Smooth muscle cell (in vitro differentiated cells): Measurements from ENCODE around the gene PLAAT3. TPM values are rescaled to one million over a fixed set of nuclear protein-coding genes. Genes with fewer than 3 reads are reported as not detected.

ENCODE experiments used
- DNase-seq: peaks from one replicate; lab custom pipeline; 2025; ENCODE audit not compliant: unreplicated experiment; lab: John Stamatoyannopoulos, UW
- H2AFZ ChIP-seq: fragments of 200-600 bp; sonication (generic); 2 replicates; pipeline ENCODE4 v1.6.0; 2016; ENCODE audit warnings: antibody characterized with exemption, low read depth, mild to moderate bottlenecking
- H3F3A ChIP-seq: fragments of 200-600 bp; sonication (generic); 2 replicates; pipeline ENCODE4 v1.6.0; 2017; ENCODE audit warnings: antibody characterized with exemption, low read depth
- H3K27ac ChIP-seq: fragments of 200-600 bp; sonication (generic); 2 replicates; pipeline ENCODE4 v1.5.1; 2016; ENCODE audit warnings: low read depth, mild to moderate bottlenecking
- H3K27me3 ChIP-seq: fragments of 200-600 bp; sonication (generic); 2 replicates; pipeline ENCODE4 v1.6.1; 2016; ENCODE audit warnings: low read depth, mild to moderate bottlenecking
- H3K36me3 ChIP-seq: fragments of 200-600 bp; sonication (generic); 2 replicates; pipeline ENCODE4 v1.5.1; 2016; ENCODE audit warnings: low read depth
- H3K4me1 ChIP-seq: fragments of 200-600 bp; sonication (generic); 2 replicates; pipeline ENCODE4 v1.5.1; 2016; ENCODE audit warnings: low read depth
- H3K4me2 ChIP-seq: fragments of 200-600 bp; sonication (generic); 2 replicates; pipeline ENCODE4 v1.6.0; 2016; ENCODE audit warnings: mild to moderate bottlenecking
- H3K4me3 ChIP-seq: fragments of 200-600 bp; sonication (generic); 2 replicates; pipeline ENCODE4 v1.5.1; 2016; ENCODE audit warnings: mild to moderate bottlenecking
- H3K79me2 ChIP-seq: fragments of 200-600 bp; sonication (generic); 2 replicates; pipeline ENCODE4 v1.6.0; 2016; ENCODE audit warnings: low read depth, mild to moderate bottlenecking
- H3K9ac ChIP-seq: fragments of 200-600 bp; sonication (generic); 2 replicates; pipeline ENCODE4 v1.6.0; 2016; ENCODE audit warnings: low read depth
- H3K9me3 ChIP-seq: fragments of 200-600 bp; sonication (generic); replicated peaks from 2 replicates; pipeline ENCODE4 v1.5.1; 2016; ENCODE audit warnings: low read depth
- H4K20me1 ChIP-seq: fragments of 200-600 bp; sonication (generic); 2 replicates; pipeline ENCODE4 v1.6.0; 2016; ENCODE audit warnings: low read depth
- CTCF ChIP-seq: fragments of 200-600 bp; sonication (generic); IDR thresholded peaks from 2 replicates; pipeline ENCODE4 v1.5.1; 2017; ENCODE audit warnings: borderline replicate concordance, mild to moderate bottlenecking, antibody characterized with exemption; ENCODE audit not compliant: insufficient read depth, poor library complexity, severe bottlenecking
- WGBS: methylation state at CpG from one replicate; pipeline ENCODE4 v1.1.7; 2016; ENCODE audit warnings: low lambda C conversion rate; 5-methylcytosine and 5-hydroxymethylcytosine counted together
- polyA plus RNA-seq: library from polyadenylated mRNA; unstranded; fragments of >200 nt; fragmentation: Nextera tagmentation; extraction: Ambion mirVana; gene quantifications from 2 replicates; pipeline ENCODE4 v1.2.1, GENCODE V29; 2016
- total RNA-seq: library from RNA; depleted of rRNA; stranded (reverse); fragments of >200 nt; gene quantifications from 2 replicates; pipeline ENCODE4 v1.2.3, GENCODE V29; 2014

The PLAAT3 gene
- total and polyA plus RNA-seq, 2 experiments from 2014 or later = 0.90 to 5.2 TPM

- H4K20me1 ChIP-seq = no peaks in the 10 kb centered on the region
- H2AFZ ChIP-seq = peak overlapping the region; percentile 87
- peak overlapping the region; percentile 77 for H3K4me2 ChIP-seq
- WGBS = 69% methylated on average over 15 of the region's 15 CpGs
- H3K4me1 ChIP-seq = no peaks in the 10 kb centered on the region
- peak overlapping the region; percentile 41 for H3K4me3 ChIP-seq
- no peaks in the 10 kb centered on the region for H3K9me3 ChIP-seq
- H3K9ac ChIP-seq = no peak overlapping the region
- no peaks in the 10 kb centered on the region for H3K79me2 ChIP-seq
- H3K27ac ChIP-seq = no peak overlapping the region
- no peaks in the 10 kb centered on the region for H3F3A ChIP-seq
- no peaks in the 10 kb centered on the region for H3K27me3 ChIP-seq
- H3K36me3 ChIP-seq = no peaks in the 10 kb centered on the region
- no peak for TF ChIP-seq CTCF
- no peak for DNase-seq
Observed at GRCh38 chr11:63573881-63574855, 40.1 kb downstream of the PLAAT3 start.

GRCh38 chr11:63572026-63572688 is 42.1 kb downstream of the PLAAT3 start:
- no peaks in the 10 kb centered on the region for H3F3A ChIP-seq
- no peaks in the 10 kb centered on the region for H3K36me3 ChIP-seq
- WGBS = 95% methylated on average over 3 of the region's 3 CpGs
- no peaks in the 10 kb centered on the region for H3K27me3 ChIP-seq
- H3K4me1 ChIP-seq = peaks cover 4% of the 10 kb centered on the region
- H3K9me3 ChIP-seq = no peaks in the 10 kb centered on the region
- H3K27ac ChIP-seq = no peak overlapping the region
- H3K79me2 ChIP-seq = no peaks in the 10 kb centered on the region
- no peak overlapping the region for H2AFZ ChIP-seq
- H3K4me2 ChIP-seq = no peak overlapping the region
- no peaks in the 10 kb centered on the region for H4K20me1 ChIP-seq
- DNase-seq = no peak
- no peak overlapping the region for H3K4me3 ChIP-seq
- no peak overlapping the region for H3K9ac ChIP-seq
- no peak for TF ChIP-seq CTCF

GRCh38 chr11:63569570-63569969 is 44.7 kb downstream of the PLAAT3 start:
- 92% methylated on average over 3 of the region's 3 CpGs for WGBS
- H3K79me2 ChIP-seq = no peaks in the 10 kb centered on the region
- no peak overlapping the region for H3K27ac ChIP-seq
- no peaks in the 10 kb centered on the region for H4K20me1 ChIP-seq
- H3K4me1 ChIP-seq = peaks cover 4% of the 10 kb centered on the region
- no peaks in the 10 kb centered on the region for H3K27me3 ChIP-seq
- no peak overlapping the region for H2AFZ ChIP-seq
- no peaks in the 10 kb centered on the region for H3K9me3 ChIP-seq
- no peak for TF ChIP-seq CTCF
- peaks cover 5% of the 10 kb centered on the region for H3F3A ChIP-seq
- H3K4me3 ChIP-seq = no peak overlapping the region
- no peak overlapping the region for H3K9ac ChIP-seq
- H3K36me3 ChIP-seq = no peaks in the 10 kb centered on the region
- H3K4me2 ChIP-seq = no peak overlapping the region
- DNase-seq = no peak
